HG03039 (cell line): ENCODE measurements around the gene MTUS2.

Experiments used
- ATAC-seq: cut with Tn5 transposase; IDR thresholded peaks from one replicate; pipeline ENCODE4 v1.9.1; 2021; ENCODE audit warnings: mild to moderate bottlenecking, moderate library complexity; ENCODE audit not compliant: unreplicated experiment

Gene MTUS2

DNA sequence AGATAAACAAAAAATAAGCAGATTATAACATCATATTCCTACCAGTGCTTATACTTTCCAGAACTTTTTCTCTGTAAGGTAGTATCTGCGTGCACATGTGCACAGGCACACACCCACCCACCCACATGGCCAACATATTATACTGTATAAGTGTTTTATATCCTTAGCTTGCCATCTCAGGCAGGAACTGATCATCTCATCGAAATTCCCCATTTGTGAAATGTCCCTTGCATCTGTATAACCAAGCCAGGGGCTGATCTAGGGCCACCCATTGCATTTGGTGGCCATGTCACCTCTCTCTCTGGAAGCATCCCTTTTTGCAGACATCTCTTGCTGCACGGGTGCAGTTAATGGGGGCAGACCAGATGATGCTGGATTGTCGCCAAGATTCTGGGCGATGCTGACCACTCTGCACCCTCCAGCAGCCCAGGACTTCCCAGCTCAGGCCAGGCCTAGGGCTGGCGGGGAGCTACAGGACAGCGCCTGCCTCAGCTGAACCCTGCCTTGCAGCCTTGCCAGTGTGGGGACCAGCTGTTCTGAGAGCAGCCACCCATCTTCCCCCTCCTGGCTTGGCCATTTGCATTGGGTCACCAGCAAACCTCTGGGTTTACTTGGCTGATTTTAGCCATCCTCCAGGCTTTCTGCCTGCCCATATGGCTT is 679.5 kb downstream of the MTUS2 start:
- ATAC-seq, result no peak

DNA sequence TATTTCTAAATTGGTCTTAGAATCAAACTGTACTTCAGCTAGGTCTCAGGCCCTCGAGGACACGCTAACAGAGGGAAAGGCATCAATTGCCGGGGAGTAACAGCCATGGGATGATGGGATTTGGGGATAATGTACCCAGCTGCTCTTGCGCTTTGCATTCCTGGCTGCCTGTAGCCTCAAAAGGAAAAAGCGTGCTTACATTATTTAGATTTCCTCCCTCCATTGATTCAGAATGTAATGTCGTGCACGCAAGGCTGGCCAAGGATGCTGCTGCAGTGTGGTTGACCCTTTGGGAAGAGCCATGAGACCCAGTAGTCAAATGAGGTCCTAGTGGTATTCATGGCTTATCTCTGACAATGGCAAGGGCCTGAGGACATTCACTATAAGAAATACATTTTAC is 680.2 kb downstream of the MTUS2 start:
- no peak for ATAC-seq

DNA sequence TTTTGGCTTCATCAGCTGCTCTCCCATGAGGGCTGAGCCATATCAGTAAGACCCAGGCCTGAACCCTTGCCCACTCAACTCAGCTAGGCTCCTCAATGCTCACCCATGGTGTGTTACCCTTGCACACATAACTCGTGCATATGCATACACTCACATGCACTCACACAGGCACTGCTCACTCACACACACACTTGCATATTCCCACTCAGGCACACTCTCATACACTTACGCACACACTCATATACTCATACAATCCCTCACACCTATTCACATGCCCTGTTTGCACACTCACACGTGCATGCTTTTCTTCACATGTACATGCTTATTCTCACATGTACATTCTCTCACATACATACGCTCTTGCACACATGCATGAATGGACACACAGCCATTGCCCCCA is 681.5 kb downstream of the MTUS2 start:
- no peak for ATAC-seq

DNA sequence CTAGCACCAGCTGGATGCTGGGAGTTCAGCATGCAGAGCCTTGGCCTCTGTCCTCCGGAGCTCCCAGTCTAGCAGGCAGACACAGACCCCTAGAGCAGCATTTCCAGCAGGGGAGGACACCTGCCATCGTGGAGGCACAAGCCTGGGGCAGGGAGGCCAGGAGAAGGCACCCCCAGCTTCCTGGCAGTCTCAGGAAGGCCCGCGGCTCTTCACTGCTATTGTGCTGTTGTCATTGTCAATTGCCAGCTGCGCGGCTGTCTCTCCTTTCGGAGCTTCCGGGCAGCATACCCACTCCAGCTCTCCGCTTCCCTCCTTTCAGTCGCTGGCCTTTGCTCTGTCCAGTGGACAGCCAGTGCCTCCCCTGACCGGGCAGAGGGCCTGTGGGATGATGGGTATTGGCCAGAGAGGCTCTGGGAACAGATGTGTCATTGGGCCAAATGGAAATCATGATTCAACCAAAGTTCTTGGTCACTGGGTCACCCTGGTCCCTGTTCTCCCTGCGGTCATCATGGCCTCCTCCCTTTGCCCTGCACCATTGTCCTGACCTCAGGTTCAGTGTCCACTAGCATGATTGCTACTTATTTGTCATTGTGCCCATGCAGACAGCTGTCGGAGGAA is 682.4 kb downstream of the MTUS2 start:
- ATAC-seq, result no peak

DNA sequence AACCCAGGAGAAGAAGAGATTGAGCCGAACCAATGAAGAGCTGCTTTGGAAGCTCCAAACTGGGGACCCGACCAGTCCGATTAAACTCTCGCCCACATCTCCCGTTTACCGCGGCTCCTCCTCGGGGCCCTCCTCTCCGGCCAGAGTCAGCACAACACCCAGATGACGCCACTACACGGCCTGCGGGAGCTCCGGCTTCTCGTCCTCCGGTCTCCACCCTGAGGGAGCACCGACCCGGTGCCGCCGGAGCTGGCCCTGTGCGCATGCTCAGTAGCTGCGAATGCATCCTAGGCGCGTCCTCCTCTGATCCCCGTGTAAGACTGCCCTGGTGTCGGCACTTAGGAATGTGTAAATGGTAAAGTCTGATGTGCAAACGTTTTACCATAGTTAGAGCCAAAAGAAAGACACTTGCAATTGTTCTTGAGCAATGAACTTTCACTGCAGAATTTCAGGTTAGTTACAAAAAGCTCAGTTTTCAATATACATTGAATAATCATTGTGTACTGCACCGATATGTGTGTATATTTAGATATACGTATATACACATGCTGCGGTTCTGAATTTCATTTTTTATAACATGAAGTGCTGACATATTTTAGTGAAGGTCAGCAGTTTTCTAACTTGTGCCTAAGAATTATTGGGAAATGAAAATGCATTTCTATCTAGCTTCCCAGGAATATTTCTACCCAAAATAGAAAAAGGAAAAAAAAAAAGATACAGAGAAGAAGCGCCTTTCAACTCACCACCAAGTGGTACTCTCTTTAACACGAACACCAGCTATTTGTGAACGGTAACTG is 683.1 kb downstream of the MTUS2 start:
- no peak for ATAC-seq

DNA sequence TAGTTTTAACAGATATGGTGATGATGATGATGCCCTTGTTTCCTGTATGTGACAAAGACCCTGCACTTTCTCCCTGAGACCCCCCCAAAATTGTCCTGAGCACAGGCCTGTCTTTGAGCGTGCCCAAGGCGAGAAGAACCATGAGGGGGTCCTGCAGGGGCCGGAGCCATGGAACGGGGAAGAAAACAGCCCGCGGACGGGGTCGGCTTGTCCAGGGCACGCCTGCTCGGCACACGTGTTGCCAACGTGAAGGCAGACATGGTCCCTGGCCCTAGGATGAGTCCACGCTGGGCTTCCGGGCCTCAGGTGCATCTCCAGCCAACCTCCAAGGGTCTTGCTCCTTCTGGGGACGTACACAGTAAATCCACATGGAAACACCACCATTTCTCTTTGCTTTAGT is 684.6 kb downstream of the MTUS2 start:
- ATAC-seq, result no peak

DNA sequence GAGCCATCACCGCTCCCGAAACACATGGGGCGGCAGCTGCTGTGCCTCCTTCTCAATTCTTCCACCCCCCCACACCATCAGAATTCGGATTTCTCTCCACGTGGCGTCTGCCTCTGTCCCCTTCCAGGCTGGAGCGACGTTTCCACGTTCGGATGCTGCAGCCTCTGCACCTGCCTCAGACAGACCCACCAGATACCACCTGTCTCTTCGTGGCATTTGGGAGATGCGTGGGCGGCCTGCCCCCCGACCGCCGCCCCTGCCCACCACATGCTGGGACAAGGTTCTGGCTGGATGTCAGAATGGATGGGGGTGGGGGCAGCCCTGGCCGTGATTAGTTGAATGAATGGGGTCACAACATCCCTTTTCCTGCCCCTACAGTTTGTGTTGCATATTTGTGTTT is 685.4 kb downstream of the MTUS2 start:
- ATAC-seq, result no peak

DNA sequence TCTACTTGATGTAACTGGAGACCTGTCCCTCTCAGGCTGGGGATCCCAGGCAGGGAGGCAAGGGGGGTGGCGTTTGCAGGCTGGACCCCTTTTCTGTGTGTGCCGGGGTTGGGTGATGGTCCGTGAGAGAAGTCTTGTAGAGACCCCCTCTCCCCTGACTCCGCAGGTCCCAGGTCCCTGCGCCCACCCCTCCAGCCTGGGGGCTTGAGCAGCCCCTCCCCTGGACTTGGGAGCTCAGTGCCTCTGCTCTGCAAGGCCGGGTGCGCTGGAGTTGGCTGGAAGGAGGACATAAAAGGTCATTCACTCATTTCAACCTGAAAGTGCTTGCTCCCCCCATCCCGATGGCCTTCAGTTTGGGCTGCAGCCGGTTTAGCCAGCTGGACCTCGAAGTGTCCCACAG is 685.8 kb downstream of the MTUS2 start:
- ATAC-seq, result no peak

DNA sequence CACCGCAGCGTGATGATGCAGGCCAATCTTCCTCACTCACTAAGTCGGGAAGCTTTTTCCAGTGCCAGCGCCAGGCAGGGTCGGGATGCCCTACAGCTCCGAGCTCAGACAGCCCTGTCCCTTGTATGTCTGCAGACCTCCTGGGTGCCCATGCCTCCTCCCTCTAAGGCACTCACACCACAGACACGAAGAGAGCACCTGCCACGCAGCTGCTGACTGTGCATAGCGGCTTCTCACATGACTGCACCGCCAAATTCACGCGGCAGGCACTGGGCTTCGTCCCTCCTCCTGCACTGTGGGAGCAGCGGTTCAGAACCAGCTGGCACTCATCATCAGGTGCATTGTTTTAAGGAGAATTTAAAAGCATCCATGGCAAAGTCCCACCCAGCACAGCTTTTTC is 687.2 kb downstream of the MTUS2 start:
- no peak for ATAC-seq

DNA sequence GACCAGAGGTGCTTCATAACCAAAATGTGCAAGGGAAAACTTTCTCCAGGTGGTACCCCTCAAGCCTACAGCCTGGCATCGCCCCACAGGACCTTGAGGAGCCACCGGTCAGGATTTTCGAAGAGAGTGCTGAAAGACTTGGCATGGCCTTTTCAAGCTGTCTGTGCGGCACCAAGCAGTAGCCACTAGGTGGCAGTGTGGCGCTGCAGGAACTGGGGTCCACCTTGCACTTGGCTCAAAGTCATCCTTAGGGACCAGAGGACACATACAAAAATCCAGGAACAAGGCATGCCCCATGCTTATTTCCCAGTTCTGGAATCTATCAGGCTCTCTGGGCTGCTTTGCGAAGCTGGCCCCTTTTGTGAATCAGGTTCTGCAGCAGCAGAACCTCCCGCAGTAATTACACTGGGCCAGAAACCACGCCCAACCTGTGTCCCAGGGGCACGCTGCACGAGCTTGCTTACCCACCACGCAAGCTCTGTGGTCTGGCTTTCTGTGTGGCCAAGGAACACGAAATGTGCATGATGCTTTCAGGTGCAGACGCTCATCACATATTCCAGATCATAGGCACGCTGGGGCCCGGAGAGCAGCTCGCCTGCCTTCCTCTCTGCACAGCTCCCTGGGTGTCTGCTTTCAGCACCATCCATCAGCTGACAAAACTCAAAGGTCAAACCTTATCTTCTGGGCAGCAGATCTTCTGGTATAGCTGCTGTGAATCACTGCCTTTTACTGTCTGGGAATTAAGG is 688.2 kb downstream of the MTUS2 start:
- ATAC-seq, result no peak

DNA sequence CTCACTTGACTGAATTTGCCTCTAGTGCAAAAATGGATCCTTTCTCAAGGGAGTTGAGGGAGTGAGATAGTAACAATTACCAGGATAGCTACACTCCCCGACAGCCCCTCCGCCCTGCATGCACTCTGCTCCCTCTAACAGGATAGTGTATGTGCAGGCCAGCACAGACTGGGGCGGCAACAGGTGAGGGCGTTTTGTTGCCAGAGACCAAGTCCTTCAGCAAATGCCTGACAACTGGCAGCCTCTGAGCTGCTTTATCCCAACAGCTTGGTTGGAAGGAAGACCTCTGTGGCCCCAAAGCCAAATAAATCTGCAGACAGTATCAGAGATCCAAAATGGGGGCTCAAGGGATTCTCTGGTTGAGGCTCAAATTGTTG is 688.7 kb downstream of the MTUS2 start:
- ATAC-seq, result no peak

DNA sequence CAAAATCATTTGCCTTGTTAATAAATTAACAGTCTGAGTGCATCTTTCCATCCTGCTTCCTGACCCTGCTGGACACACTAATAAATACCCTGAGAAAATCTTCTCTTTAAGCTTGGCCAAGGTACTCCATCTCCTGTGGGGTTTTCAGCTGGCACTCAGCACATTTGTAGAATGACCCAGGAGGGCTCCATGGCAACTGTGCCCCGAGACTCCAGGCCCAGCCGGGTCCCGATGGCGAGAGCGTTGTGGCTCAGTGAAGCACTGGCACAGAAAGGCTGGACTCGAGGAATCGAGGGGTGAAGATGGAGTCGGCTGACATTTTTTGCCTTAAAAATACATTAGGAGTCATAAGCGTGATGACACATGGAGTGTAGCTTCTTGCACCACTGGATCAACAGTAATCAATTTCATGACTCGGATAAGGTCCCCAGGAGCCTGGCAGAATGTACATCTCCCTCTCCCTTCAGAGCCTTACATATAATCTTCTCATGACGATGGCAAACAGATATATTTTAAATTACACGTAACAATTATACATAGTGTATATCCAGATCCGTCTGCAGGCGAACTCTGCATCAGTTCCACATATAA is 690.0 kb downstream of the MTUS2 start:
- ATAC-seq, result no peak

DNA sequence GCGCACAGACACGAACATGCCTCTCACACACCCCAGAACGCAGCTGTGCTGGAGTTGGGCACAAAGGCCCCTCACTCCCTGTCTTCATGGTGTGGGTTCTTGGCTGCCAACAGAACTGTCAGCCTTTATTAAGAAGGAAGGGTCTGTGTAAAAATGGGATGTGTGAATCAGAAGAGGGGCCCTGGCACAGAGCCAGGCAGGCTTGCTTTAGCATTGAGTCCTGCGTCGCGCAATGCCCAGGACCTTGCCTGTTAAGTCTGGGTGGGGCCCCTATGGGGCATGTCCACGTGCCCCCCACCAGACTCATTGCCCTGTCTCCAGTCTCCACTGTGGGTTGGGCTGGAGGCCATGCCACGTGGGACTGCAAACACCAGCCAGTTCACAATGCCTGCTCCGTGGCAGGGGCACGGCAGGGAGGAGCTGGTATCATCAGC is 690.5 kb downstream of the MTUS2 start:
- ATAC-seq, result no peak

DNA sequence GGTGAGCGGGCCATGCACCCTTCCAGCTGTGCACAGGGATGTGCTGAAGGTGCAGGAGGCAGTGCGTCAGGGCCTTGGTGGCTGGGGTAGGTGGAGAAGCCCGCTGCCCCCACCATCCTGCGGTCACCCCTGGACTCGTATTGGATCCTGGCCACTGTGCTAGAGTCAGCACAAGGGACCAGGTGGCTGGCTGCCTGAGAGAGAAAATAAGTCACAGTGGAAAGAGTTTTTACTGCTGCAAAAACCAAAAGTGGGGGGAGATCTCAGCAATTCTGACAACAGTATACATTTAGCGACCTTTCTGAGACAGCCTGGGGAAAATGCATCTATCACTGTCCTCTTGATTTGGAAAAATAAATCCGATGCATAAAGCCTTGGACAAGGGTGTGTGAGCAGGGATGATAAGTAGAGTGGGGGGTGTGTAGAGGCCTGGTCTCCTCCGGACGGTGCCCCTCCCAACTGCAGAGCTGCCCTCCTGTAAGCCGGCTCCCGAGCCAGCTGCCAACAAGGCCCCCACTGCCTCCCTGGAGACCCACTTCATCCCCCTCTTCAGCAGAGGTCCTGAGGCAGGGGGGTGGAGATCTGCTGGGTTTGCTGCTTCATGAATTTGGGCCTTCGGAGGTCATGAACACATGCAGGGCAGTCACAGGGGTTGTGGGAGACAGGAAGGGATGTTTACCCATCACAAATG is 691.1 kb downstream of the MTUS2 start:
- no peak for ATAC-seq

DNA sequence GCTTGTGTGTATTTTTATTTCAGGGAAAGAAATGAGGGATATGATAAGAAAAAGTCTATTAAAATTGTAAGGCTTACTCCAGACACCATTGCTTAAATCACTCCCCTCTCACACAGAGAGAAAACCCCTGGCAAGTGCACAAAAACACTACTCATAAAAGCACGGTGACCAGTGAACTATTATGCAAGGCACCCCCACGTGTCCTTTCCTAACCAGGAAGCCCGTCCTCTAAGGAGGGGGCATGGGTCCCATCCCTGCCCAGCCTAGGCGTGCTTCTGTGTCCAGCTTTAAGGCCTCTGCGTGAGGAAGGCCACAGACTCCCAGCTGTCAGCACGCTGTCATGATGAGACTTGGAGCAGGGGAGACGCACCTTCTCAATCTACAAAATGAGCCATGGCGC is 691.8 kb downstream of the MTUS2 start:
- no peak for ATAC-seq

DNA sequence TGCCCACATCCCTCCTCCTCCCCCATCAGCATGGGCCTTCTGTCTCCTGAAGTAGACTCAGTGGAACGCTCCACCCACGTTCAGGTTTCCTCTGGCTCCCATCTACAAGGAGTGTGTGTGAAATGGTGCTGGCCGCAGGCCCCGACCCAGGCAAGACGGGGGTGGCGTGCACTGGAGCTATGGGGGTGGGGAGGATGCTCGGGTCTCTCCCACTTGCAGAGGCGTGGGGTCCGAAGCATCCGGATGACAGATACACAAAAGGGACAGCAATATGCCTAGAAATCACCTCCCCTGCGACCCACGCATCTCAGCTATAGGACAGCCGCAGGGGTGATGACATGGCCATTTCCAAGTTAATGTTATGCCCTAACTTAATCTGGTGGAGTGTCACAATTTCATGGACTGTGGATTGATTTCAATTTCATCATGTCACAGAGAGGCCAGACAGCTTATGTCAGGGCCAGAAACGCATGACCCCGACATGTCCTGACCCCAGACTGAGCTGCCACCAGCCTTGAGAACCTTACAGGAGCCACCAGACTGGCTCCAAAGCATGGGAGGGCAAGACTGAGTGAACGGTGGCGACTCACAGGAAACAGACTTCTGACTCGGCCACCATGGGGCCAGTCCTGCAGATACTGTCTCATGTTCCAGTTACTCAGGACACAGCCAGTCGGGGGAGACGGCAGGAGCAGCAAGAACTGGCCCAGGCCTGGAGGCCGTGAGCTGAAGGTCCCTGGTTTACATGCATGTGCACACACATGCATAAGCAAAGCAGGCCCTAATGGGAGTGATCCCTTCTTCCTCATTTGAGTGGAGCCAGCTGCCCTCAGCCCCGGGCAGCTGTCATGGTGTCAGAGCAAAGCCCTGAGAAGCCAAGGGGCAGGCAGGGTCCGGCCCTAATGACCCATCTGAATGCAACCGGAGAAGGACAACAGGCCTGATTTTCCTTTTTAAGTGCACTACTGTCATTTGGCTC is 693.2 kb downstream of the MTUS2 start:
- ATAC-seq, result no peak

DNA sequence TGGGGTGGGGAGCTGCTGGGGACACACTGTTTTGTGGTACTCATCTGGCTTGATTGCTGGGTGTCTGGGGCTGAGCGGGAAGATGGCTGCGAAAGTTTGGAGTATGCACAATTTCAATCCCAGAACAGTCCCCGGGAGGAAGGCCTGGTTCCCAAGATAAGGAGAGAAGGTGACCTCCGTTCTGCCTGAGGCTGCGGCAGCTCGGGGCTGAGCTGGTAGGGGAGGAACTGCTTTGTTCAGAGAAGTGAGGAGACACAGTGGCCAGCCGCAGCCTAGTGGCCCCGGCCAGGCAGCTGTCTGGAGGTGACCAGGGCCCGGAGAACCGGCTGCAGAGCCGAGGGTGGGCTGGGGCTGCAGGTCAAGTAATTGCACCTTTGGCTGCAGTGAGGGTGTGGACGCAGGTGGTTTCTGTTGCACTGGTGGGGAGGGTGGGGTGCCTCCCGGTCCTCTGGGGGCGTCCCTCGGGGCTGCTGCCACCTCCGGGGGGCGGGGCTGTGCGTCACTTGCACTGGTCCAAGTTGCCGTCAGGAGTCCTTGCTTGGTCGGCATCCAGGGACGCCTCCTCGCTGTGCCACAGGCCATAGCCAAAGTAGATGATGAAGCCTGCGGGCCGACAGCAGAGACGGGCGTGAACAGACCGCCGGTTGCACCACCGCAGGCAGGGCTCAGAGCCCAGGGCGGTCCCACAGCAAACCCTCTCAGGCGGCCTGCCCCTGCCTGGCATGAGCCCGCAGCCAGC is 694.0 kb downstream of the MTUS2 start:
- no peak for ATAC-seq

DNA sequence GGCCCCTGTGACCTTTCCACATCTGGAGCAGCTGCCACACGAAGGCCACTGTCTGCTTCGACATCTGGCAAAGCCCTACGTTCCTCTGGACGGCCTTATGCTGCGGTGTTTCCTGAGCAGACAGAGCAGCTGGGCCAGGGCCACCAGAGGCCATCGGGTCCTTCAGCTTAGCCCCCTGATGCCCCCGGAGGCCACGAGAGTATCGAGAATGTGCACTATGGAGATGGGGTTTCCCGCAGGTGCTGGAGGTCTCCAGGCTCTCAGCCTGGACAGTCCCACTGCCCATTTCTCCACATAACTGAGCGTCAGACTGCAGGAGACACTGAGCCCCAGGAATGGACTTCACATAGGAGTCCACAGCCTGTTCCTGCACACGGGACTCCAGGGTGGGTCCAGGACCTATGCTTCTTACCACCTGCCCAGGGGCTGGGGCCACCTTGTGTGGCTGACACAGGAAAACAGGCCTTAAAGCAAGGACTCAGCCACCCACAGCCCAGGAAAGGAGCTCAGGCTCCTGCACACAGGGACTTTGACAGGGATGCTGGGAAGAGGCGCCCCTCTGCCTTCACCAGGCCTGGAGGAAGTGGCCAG is 694.7 kb downstream of the MTUS2 start:
- ATAC-seq, result no peak
